GM19025 (cell line): Measurements from ENCODE around the gene HACL1.

Experiments used
- ATAC-seq: cut with Tn5 transposase; IDR thresholded peaks from one replicate; pipeline ENCODE4 v1.9.1; 2021; ENCODE audit warnings: mild to moderate bottlenecking, low read depth, moderate library complexity; ENCODE audit not compliant: unreplicated experiment

Gene HACL1

DNA sequence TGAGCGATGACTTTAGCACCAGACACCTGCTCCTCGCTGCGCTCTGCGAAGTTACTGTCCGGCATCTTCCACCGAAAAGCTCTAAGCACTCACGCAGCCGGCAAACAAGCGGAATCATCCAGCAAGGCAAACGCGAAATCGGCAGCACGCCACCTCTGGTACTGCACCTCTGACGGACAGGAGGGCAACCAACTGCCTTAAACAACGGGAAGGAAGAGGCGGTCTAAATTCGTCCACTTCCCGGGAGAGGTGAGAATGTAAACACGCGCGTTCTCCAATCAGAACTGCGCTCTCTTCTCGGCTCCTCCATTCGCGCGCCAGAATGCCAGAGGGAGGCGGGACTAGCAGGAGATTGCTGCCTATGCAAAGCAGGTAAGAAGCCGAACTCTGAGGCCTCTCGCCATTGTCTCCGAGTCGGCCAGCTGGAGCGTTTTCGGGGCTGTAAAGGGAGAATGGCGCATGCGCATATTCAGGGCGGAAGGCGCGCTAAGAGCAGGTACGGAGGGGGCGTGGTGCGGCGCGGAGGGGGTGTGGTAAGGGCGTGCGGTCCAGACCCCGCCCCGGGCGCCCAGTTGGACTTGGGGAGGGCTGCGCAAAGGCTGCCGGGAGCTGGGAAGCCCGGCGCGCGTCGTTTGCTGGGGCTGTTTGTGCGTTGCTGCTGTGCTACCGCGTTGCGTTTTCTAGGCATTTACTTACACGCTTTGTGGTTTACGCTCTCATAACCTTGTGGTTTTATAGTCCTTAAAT is at the start of gene HACL1, which contains the start of gene BTD:
Gene HACL1 (minus strand): TSS at position 171 of the 747 bp plus-strand sequence. CDS start 106 bp downstream, at position 65.
Gene BTD (plus strand): TSS at position 347 of the 747 bp plus-strand sequence. CDS start 33,695 bp downstream, outside the sequence.
- peak; percentile 91 for ATAC-seq

DNA sequence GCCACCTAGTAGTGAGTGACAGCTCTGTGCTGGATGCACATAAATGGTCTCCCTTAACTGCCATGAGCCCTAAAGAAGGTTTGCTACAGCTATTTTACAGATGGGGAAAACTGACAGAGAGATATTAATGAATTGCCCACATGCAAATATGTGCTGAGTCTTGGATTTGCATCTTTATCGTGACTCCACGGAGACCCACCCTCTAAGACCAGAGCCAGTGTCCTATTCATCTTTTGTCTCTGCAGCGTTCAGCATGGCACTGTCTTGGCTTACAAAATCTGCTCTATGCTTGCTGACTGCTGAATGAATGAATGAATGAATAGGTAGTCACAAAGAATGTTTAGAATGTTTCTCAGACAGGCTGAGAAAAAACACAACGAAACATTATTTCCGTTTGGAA is 48.5 kb upstream of the HACL1 start:
- ATAC-seq: no peak

GRCh38 chr3:15649341-15649740 is 48.0 kb upstream of the HACL1 start:
- no peak for ATAC-seq

DNA sequence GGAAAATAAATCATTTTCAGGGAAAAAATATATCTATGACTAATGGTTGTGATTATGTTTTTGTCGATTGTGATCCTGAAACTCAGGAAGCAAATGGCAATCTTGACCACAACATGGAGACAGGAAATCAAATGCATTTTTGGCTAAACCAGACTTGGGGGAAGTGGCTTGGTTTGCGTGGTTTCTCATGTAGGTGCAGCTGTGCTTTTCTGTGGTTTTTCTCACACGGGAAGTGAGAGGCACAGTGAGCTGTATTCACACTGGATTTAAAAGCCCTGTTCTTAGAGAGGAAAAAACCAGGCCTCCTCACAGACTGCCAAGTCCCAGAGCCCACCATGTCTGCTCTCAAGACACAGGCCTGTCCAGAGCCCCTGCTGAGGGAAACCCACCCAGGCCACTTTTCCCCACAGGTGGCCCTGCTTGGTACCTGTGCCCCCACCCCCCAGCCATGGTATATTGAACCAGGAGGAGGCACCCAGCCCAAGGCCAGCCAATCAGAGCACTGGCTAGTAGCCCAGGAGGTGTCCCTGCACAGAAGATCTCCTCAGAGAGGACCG is 46.3 kb upstream of the HACL1 start:
- peak; percentile 89 for ATAC-seq

DNA sequence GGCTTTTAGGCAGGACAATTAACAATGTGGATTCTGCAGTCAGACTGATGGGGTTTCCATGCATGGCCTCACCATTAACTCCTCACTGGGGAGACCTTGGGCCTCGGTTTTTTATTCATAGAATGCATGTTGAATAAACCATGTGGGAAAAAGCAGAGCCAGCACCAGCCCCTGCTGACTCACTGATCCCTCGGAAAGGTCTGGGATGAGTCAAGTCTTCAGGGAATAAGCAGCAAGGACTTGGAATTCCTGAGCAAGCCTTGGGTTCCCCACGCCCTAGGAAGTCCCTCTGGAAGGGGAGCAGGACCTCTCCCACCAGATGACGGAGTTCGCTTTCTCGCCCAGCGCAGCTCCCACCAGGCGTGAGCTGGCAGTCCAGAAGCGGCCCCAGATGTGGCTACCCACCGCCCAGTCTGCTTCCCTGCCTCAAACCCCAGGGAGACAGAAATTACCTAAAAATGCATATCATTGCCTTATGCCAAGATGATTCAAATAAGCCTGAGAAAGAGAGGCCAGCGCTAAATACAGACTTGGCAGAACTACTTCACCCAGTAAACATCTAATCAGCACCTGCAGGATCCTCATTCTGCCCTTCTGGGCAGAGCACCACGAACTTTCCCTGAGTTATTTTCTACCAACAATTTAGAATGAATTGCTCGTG is 45.6 kb upstream of the HACL1 start:
- ATAC-seq: no peak

DNA sequence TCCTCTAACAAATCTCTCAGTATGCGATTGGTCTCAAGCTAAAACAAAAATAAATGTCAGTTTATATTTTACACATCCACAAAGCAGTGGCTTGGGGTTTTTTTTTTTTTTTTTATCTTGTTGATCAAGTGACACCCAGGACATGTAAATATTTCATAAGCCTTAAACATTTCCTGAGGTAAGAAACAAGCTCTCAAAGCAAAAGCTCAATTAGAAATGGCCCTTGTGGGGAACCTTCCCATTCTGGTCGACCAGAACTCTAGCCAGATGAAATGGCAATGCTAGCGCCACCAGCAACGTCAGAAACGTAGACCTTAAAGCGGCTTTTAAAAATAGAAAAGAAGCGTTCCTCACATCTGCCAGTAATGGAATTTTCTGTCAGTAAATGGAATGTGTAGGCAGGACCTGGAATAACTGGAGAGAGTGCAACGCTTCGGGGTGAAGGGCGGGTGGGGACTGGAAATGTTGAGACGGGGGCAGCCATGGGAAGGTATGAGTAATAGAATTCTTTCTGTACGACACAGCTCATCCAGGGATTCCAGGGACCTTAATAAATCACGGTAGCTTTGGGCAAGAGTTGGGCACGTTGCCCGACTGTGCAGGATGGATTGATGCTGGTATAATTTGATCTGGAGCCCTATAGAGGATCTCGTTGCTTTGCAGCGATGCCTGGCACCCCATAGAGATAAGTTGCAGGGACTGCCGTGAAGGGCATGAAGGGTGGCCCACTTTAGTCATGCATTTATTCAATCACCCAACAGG is 44.6 kb upstream of the HACL1 start:
- no peak for ATAC-seq

- no peak for ATAC-seq
These were observed 43.9 kb upstream of the HACL1 start for GRCh38 chr3:15645246-15645645.

DNA sequence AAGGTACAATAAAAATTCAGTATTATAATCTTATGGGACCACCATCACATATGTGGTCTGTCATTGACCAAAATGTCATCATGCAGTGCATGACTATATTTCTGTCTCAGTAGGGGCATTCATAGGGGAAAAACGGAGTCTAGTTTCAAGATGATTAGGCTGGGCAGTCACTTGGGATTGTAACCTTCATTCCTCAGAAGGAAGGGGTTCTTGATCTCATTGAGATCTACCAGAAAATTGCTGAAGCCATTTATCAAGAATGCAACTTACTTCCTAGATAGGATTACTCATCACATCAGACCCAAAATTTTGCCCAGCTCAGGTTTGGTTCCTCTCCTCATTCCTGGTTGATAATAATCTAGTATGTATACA is 37.5 kb upstream of the HACL1 start:
- ATAC-seq: no peak

GRCh38 chr3:15638193-15638890 is 37.0 kb upstream of the HACL1 start:
- ATAC-seq: no peak

DNA sequence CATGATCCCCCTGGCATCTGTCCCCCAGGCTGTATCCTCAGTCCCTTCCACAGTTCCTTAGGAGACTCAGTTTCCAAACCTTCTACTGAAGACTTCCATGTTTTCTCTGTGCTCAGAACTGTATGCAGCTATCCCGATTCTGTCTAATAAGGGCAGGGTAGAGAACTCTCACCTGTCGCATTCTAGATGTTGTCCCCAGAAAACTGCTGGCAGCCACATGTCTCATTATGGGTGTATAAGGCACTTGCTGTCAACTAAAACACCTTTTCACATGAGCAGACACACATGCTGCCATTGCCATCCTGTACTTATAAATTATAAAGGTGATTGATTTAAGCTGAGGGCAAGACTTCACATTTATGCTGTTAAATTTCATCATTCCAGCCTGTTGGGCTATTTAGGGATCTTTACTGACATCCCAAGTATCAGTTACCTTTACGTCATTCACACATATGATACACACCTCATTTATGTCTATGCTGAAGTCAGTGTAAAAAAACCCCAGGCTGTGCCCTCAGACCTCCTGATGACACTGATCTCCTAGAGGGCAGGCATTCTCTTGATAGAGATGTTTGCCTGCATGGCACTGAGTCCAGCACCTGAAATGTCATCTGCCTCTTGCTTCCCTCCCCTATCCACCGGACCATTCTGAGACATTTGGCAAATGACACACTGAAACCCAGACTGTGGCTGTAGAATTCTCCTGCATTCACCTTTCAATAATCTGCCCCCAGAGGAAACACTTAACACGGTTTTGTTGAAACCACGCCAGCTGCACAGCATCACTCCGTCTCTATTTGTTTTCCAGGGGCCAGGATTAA is 36.0 kb upstream of the HACL1 start:
- ATAC-seq: no peak

- ATAC-seq: peak; percentile 48
These were observed 34.8 kb upstream of the HACL1 start for GRCh38 chr3:15636028-15636709.

DNA sequence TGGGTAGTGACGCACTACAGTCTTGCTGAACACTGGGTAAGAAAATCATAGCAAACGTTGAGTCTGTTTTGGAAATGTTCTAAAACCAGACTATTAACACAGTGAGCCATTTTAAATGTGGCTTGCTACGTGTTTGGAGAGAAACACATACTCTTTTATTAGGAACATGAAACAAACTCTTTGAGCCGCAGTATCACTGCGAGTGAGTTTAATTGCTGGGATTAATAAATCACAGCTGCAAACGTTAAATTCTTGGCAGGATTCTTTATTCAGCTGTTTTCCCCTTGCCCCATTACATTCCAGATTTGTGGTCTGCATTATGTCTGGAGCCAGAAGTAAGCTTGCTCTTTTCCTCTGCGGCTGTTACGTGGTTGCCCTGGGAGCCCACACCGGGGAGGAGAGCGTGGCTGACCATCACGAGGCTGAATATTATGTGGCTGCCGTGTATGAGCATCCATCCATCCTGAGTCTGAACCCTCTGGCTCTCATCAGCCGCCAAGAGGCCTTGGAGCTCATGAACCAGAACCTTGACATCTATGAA is 33.8 kb upstream of the HACL1 start:
- no peak for ATAC-seq

GRCh38 chr3:15634671-15635070 is 33.3 kb upstream of the HACL1 start:
- no peak for ATAC-seq

GRCh38 chr3:15633766-15634598 is 32.6 kb upstream of the HACL1 start:
- no peak for ATAC-seq

GRCh38 chr3:15633159-15633558 is 31.8 kb upstream of the HACL1 start:
- no peak for ATAC-seq

GRCh38 chr3:15632212-15632580 is 30.8 kb upstream of the HACL1 start:
- no peak for ATAC-seq

DNA sequence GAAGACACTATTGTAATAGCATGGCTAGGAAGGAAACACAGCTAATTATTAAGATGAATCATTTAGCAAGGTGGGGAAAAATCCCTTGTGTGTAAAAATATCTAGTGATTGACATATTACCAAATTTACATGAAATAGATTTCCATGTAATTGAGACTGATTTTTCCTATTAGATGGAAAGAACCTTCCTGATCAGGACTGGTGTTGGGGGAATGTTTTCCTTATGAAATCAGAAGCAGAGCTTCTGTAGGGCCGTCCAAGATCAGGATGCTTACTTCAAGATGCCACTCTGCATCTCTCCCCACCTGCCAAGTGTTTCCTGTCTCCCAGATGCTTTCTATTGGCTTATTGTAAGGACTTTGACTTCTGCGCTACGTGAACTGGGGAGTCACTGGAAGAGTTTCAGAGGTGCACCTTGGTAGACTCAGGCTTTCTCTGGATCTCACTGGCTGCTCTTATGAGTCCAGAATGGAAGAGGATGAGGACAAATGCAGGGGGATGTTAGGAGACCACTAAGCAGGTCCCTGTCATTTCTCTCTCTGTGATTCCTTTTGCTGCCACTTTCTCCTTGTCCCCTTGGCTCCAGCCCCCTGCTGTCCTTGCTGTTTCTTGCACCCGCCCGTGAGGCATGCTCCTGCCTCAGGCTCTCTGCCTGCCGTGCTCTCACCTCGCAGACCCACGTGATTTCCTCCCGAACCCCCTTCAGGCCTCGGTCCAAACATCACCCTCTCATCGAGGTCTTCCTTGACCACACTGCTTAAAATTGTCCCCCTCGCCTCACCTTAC is 30.2 kb upstream of the HACL1 start:
- no peak for ATAC-seq
